Neuronal stem cell (in vitro differentiated cells): ENCODE data around the gene NUP214.

Experiments
- DNase-seq: peaks from one replicate; pipeline ENCODE4 v3.0.0-alpha.2; 2013; ENCODE audit warnings: low spot score
- H2AFZ ChIP-seq: one replicate; pipeline ENCODE4 v1.6.1; 2013; ENCODE audit warnings: mild to moderate bottlenecking, low read length, inconsistent platforms
- H2AK5ac ChIP-seq: 2 replicates; pipeline ENCODE4 v1.6.1; 2013; ENCODE audit warnings: low read depth, mild to moderate bottlenecking, inconsistent platforms, low read length, moderate library complexity, mixed read lengths
- H2BK120ac ChIP-seq: 2 replicates; pipeline ENCODE4 v1.6.1; 2013; ENCODE audit warnings: low read depth, mild to moderate bottlenecking, inconsistent platforms, low read length, moderate library complexity, mixed read lengths
- H2BK12ac ChIP-seq: one replicate; pipeline ENCODE4 v1.6.1; 2013; ENCODE audit warnings: low read length, inconsistent platforms
- H2BK15ac ChIP-seq: 2 replicates; pipeline ENCODE4 v1.6.1; 2013; ENCODE audit warnings: mild to moderate bottlenecking, low read length, inconsistent platforms, mixed read lengths
- H2BK5ac ChIP-seq: one replicate; pipeline ENCODE4 v1.6.1; 2013; ENCODE audit warnings: inconsistent platforms, mild to moderate bottlenecking, low read length, moderate library complexity
- H3K14ac ChIP-seq: one replicate; pipeline ENCODE4 v1.6.1; 2013; ENCODE audit warnings: low read length, inconsistent platforms
- H3K18ac ChIP-seq: 2 replicates; pipeline ENCODE4 v1.6.1; 2013; ENCODE audit warnings: low read length, inconsistent platforms
- H3K23ac ChIP-seq: 2 replicates; pipeline ENCODE4 v1.6.1; 2013; ENCODE audit warnings: low read depth, mild to moderate bottlenecking, mixed read lengths, low read length, inconsistent platforms; ENCODE audit not compliant: poor library complexity
- H3K27ac ChIP-seq: replicated peaks from 3 replicates; pipeline ENCODE4 v1.5.1; 2013; ENCODE audit warnings: low read length, inconsistent platforms
- H3K27me3 ChIP-seq, 3 experiments: 2 replicates each; pipeline ENCODE4 v1.6.1; 2013; ENCODE audit warnings: low read length in 3 of 3, mild to moderate bottlenecking in 2 of 3, inconsistent platforms in 1 of 3, low read depth in 1 of 3, mixed read lengths in 1 of 3, moderate library complexity in 1 of 3; ENCODE audit not compliant: control insufficient read depth in 3 of 3, insufficient read depth in 3 of 3
- H3K36me3 ChIP-seq, 2 donors: replicated peaks in 1 of 2; 2 replicates each; pipeline ENCODE4 v1.6.1; 2013; ENCODE audit warnings: low read length in 2 of 2; ENCODE audit not compliant: control insufficient read depth in 2 of 2, insufficient read depth in 2 of 2
- H3K4ac ChIP-seq: 2 replicates; pipeline ENCODE4 v1.6.1; 2013; ENCODE audit warnings: inconsistent platforms, mild to moderate bottlenecking, low read length, moderate library complexity
- H3K4me1 ChIP-seq, 2 donors: 1 replicate in 1 of 2; 2 replicates in 1 of 2; pipeline ENCODE4 v1.6.1; 2013; ENCODE audit warnings: low read length in 2 of 2, low read depth in 1 of 2; ENCODE audit not compliant: control insufficient read depth in 2 of 2, insufficient read depth in 1 of 2
- H3K4me2 ChIP-seq: one replicate; pipeline ENCODE4 v1.6.1; 2013; ENCODE audit warnings: mild to moderate bottlenecking, low read length, inconsistent platforms; ENCODE audit not compliant: insufficient read depth, poor library complexity, severe bottlenecking
- H3K4me3 ChIP-seq, 2 donors: 2 replicates each; pipeline ENCODE4 v1.5.1; 2013; ENCODE audit warnings: low read length in 2 of 2, mild to moderate bottlenecking in 2 of 2, inconsistent platforms in 1 of 2, moderate library complexity in 1 of 2
- H3K79me1 ChIP-seq: one replicate; pipeline ENCODE4 v1.6.1; 2013; ENCODE audit warnings: low read depth, mild to moderate bottlenecking, inconsistent platforms, low read length, moderate library complexity
- H3K9ac ChIP-seq: one replicate; pipeline ENCODE4 v1.6.1; 2013; ENCODE audit warnings: mild to moderate bottlenecking, low read depth, low read length, inconsistent platforms; ENCODE audit not compliant: poor library complexity
- H3K9me3 ChIP-seq, 2 donors: replicated peaks in 1 of 2; 2 replicates each; pipeline versions ENCODE3 to v1.6.1; 2013; ENCODE audit warnings: low read length in 2 of 2, mild to moderate bottlenecking in 2 of 2, inconsistent platforms in 1 of 2, low read depth in 1 of 2, mixed read lengths in 1 of 2, moderate library complexity in 1 of 2; ENCODE audit not compliant: control insufficient read depth in 2 of 2, insufficient read depth in 1 of 2
- H4K8ac ChIP-seq: one replicate; pipeline ENCODE4 v1.6.1; 2013; ENCODE audit warnings: low read depth, mild to moderate bottlenecking, inconsistent platforms, low read length, moderate library complexity
- H4K91ac ChIP-seq: one replicate; pipeline ENCODE4 v1.6.1; 2013; ENCODE audit warnings: low read length, low read depth, mild to moderate bottlenecking, inconsistent platforms; ENCODE audit not compliant: poor library complexity
- WGBS, 2 donors: extraction: QIAGEN DNeasy Blood & Tissue Kit; methylation state at CpG; one replicate each; pipeline ENCODE4 v1.1.7; 2013; ENCODE audit warnings: missing lambda C conversion rate in 2 of 2, mixed read lengths in 1 of 2; ENCODE audit not compliant: insufficient read length in 2 of 2, insufficient replicate concordance in 1 of 2; ENCODE audit errors: extremely low coverage in 2 of 2; 5-methylcytosine and 5-hydroxymethylcytosine counted together

NUP214 gene

DNA sequence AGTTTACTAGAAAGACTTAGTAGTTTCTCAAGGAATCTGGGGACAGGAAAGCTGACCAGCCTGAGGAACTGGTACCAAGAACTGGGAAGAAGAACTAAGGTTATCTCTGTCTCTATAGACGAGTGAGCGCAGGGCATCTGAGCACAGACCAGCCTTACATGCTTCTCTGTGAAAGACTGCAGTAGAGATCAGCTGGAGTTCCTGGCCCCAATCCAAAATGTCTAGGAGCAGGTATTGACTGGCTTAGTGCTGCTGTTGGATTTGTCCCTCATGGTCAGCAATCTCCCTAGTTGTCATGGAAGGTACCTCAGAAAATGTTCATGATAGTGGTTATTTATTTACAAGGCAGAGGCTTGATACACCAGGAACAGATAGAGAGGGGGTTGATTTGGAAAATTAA lies 13.3 kb downstream of the NUP214 start:
- no peak overlapping the region for H2BK12ac ChIP-seq
- peaks cover 41 to 100% of the 10 kb centered on the region in 2 donors for H3K36me3 ChIP-seq
- no peak overlapping the region for H3K23ac ChIP-seq
- no peak overlapping the region for H2AFZ ChIP-seq
- no peak for DNase-seq
- no CpG with 5 or more reads among the region's 2 CpGs for WGBS, 2 donors
- H3K4ac ChIP-seq, result no peak overlapping the region
- no peak overlapping the region for H3K27ac ChIP-seq
- no peak overlapping the region for H3K4me2 ChIP-seq
- H2BK15ac ChIP-seq, result no peak overlapping the region
- H3K9ac ChIP-seq, result no peak overlapping the region
- no peaks in the 10 kb centered on the region for H3K79me1 ChIP-seq
- H3K9me3 ChIP-seq, result no peaks in the 10 kb centered on the region
- H3K27me3 ChIP-seq, result peaks cover 0 to 2% (median 0%) of the 10 kb centered on the region in 3 experiments
- no peak overlapping the region for H3K4me3 ChIP-seq
- H4K91ac ChIP-seq, result no peak overlapping the region
- H3K4me1 ChIP-seq, result no peaks in the 10 kb centered on the region
- no peak overlapping the region for H4K8ac ChIP-seq
- H3K18ac ChIP-seq, result no peak overlapping the region
- H2AK5ac ChIP-seq, result no peak overlapping the region
- H2BK120ac ChIP-seq, result no peak overlapping the region
- H3K14ac ChIP-seq, result no peak overlapping the region
- no peak overlapping the region for H2BK5ac ChIP-seq

DNA sequence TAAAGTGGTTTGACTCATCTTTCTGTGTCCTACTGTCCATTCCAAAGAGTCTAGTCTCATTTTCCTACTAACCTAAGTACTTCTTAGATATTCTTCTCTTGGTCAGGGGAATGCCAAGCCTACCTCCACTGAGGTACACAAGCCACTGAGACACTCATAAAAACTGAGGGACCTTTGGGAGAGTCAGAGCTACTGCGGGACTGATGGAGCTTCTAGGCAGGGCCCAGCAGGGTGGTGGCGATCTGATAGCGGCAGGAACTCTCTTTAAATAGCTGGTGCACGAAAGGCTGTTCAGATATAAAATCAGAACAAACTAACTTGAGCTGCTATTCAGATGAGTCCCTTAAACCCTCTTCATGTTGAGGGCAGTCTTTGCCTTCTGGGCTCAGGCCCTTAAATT lies 14.7 kb downstream of the NUP214 start:
- no peak overlapping the region for H2BK15ac ChIP-seq
- H3K4me3 ChIP-seq, result no peak overlapping the region
- H2AK5ac ChIP-seq, result no peak overlapping the region
- peaks cover 0 to 2% (median 0%) of the 10 kb centered on the region in 3 experiments for H3K27me3 ChIP-seq
- no peak overlapping the region for H3K4ac ChIP-seq
- DNase-seq, result no peak
- no peak overlapping the region for H3K27ac ChIP-seq
- no peak overlapping the region for H4K91ac ChIP-seq
- peaks cover 42 to 100% of the 10 kb centered on the region in 2 donors for H3K36me3 ChIP-seq
- H3K4me2 ChIP-seq, result no peak overlapping the region
- H4K8ac ChIP-seq, result no peak overlapping the region
- H2BK120ac ChIP-seq, result no peak overlapping the region
- H3K9ac ChIP-seq, result no peak overlapping the region
- no peak overlapping the region for H3K23ac ChIP-seq
- H3K79me1 ChIP-seq, result no peaks in the 10 kb centered on the region
- no CpG with 5 or more reads among the region's 4 CpGs for WGBS, 2 donors
- no peak overlapping the region for H2BK12ac ChIP-seq
- H3K14ac ChIP-seq, result no peak overlapping the region
- no peak overlapping the region for H2BK5ac ChIP-seq
- H3K4me1 ChIP-seq, result no peaks in the 10 kb centered on the region
- no peak overlapping the region for H2AFZ ChIP-seq
- no peaks in the 10 kb centered on the region for H3K9me3 ChIP-seq
- H3K18ac ChIP-seq, result no peak overlapping the region

DNA sequence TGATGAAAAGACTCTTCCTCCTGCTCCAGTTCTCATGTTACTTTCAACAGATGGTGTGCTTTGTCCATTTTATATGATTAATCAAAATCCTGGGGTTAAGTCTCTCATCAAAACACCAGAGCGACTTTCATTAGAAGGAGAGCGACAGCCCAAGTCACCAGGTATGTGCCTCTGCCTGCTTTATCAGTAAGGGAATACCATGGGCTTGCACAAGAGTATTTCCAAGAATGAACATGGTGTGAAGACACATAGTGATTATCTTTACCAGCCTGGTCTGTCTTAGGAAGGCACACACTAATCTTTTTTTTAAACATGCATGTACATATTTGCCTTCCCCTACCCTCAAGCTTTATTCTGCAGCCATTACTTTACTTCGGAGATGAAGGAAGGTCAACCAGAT lies 15.2 kb downstream of the NUP214 start:
- no peak for DNase-seq
- no CpG with 5 or more reads among the region's 3 CpGs for WGBS, 2 donors

DNA sequence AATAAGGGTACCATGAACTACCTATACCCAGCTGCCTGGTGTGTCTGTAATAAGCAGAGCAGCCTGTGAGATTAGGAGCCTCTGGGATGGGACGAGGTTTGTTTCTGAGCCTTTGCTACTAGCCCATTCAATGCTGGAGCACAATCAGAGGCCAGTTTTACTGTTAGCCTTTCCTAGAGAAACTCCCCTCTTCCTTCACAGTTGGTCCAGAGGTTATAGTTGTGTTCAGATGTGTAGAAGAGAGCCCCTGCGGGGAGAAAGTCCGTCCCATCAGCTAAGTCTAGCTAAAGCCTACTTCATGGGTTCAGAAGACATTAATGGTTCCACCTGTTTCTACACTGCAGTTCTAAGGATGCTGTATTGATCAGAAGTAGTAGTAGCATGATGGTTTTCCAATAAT lies 16.8 kb downstream of the NUP214 start:
- Histone ChIP-seq H3K4me1 (no peaks in the 10 kb centered on the region), H3K9me3 (no peaks in the 10 kb centered on the region), H3K9ac (no peak overlapping the region), H3K4ac (no peak overlapping the region), H3K4me2 (no peak overlapping the region), H2AFZ (no peak overlapping the region), H2BK15ac (no peak overlapping the region), H3K18ac (no peak overlapping the region), H3K27me3 (peaks cover 0 to 2% (median 0%) of the 10 kb centered on the region in 3 experiments), H4K8ac (no peak overlapping the region), H2BK5ac (no peak overlapping the region), H3K14ac (no peak overlapping the region), H4K91ac (no peak overlapping the region), H3K27ac (no peak overlapping the region), H3K23ac (no peak overlapping the region), H3K36me3 (peaks cover 41 to 100% of the 10 kb centered on the region in 2 donors), H3K79me1 (no peaks in the 10 kb centered on the region), H2AK5ac (no peak overlapping the region), H2BK120ac (no peak overlapping the region), H2BK12ac (no peak overlapping the region), H3K4me3 (no peak overlapping the region)
- WGBS, 2 donors, result no CpG with 5 or more reads among the region's 3 CpGs
- DNase-seq, result no peak

More for the DNA sequence above, 15.2 kb downstream of the NUP214 start:
- Histone ChIP-seq H3K27me3 (peaks cover 0 to 2% (median 0%) of the 10 kb centered on the region in 3 experiments), H2BK12ac (no peak overlapping the region), H3K27ac (no peak overlapping the region), H3K4ac (no peak overlapping the region), H3K23ac (no peak overlapping the region), H3K9ac (no peak overlapping the region), H3K14ac (no peak overlapping the region), H3K4me1 (no peaks in the 10 kb centered on the region), H2BK5ac (no peak overlapping the region), H3K4me3 (no peak overlapping the region), H3K36me3 (peaks cover 44 to 100% of the 10 kb centered on the region in 2 donors), H3K9me3 (no peaks in the 10 kb centered on the region), H2AFZ (no peak overlapping the region), H2BK120ac (no peak overlapping the region), H3K18ac (no peak overlapping the region), H2AK5ac (no peak overlapping the region), H3K79me1 (no peaks in the 10 kb centered on the region), H2BK15ac (no peak overlapping the region), H4K8ac (no peak overlapping the region), H4K91ac (no peak overlapping the region), H3K4me2 (no peak overlapping the region)
